GM18867 (cell line): ENCODE measurements around the gene MAPK8IP3.
"Not testable (repeated sequence)": the region's sequence is repeated elsewhere in the genome, so short reads cannot be mapped to it uniquely, and the experiment has no call there.

Experiments used
- ATAC-seq: cut with Tn5 transposase; IDR thresholded peaks from one replicate; pipeline ENCODE4 v1.9.1; 2021; ENCODE audit warnings: mild to moderate bottlenecking, moderate library complexity; ENCODE audit not compliant: unreplicated experiment

The MAPK8IP3 gene

DNA sequence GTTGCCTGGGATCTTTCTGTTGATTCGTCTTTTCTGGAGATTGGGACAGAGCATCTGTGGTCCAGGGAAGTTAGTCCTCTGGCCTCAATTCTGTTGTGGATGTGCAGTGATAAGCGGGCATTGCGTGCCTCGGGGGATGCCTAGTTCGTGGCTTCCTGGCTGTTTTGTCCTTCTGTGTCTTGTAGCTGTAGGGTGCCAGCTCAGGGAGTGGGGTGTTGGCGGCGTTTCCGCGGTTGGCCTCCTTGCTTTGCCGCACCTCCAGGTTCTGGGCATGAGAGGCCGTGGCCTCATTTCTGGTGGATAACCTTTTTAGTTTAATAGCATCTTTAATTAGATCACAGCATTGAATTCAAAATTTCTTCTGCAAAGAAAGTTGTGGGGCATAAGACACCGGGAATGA, 29.3 kb upstream of the MAPK8IP3 start:
- no peak for ATAC-seq

DNA sequence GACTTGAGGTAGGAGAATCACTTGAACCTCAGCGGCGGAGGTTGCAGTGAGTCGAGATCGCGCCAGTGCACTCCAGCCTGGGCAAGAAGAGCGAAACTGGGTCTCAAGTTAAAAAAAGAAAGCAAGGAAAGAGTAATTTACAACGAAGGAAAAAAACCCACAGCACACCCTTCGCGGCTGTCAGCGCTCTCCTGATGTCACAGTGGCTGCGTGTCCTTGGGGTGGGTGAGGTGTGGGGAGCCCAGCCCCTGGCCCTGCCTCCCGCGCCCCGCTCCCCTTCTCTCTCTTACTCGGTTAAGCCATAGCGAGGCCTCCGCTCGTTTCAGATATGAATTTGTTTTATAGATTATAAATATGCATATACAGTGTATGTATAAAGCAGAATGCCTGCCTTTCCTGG, 28.7 kb upstream of the MAPK8IP3 start:
- ATAC-seq, result no peak

DNA sequence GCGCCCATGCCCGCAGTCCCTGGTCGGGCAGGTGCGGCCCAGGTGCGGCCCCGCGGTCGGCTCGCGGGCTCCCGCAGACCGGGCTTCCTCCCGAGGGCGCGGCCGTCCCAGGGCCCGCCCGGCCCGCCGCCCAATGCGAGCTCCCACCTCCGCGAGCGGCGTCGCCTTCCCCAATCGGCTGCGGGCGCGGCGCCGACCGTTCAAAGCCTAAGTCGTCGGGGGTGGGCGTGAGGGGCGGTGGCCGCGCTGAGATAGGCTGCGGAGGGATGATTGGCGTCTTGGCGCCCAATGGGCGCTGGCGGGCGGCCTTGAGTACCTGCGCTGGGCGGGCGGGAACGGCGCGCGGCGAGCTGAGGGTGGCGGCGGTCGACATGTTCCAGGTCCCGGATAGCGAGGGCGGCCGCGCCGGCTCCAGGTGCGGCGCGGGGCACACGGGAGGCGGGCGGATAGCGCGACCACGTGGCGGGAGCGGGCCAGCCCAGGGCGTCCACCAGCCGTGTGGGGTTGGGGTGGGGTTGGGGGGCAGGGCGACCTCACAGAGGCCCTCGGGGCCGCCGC, 28.0 kb upstream of the MAPK8IP3 start, which contains the start of gene JPT2:
Gene JPT2, plus strand, starts transcription at position 338 of the 558 bp plus-strand sequence. Its CDS starts 34 bp downstream, at position 372.
- ATAC-seq, result peak; percentile 91

DNA sequence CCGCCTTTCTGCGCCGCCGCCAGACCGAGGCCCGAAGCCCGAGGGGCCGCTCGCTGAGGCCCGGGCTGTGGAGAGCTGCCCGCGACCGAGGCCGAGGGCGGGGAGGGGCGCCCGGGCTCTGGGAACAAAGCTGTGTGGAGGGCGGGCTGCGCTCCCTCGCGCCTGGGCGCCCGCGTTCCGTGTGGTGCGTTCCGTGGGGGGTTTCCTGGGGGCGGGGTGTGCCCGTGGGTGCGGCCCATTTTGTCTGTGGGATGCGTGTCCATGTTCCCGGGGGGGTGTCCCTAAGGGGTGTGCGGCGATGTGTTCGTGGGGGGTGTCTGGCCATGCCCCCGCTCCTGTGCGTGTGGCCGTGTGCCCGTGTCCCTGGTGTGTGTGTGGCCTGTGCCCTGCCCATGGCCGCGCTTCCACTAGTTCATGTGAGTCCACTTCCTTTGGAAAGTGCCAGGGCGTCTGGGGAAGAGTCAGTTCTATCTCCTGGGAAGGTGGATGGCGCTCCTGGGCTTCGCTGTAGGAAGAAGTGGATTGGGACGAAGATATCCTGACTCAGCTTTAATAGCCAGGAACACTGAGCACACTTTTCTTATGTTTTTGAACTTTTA, 27.4 kb upstream of the MAPK8IP3 start:
- ATAC-seq, result no peak

DNA sequence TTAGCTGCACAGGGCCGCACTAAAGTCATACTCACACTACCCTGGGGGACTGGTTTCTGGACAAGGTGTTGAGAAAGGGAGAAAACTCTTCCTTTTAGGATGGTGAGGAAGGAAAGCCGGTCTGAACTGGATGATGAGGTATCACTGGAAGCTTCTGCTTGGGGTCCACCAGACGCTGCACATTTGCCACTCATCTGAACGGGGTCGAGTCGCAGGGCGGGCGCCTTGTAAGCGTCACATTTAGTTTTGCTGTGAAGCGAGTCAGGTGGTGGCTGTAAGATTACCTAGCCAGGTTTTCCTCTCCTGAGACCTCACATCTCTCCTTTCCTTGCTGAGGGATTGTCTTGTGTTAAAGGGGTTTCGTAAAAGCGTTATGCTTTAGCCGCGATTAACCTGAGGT, 25.6 kb upstream of the MAPK8IP3 start:
- no peak for ATAC-seq

DNA sequence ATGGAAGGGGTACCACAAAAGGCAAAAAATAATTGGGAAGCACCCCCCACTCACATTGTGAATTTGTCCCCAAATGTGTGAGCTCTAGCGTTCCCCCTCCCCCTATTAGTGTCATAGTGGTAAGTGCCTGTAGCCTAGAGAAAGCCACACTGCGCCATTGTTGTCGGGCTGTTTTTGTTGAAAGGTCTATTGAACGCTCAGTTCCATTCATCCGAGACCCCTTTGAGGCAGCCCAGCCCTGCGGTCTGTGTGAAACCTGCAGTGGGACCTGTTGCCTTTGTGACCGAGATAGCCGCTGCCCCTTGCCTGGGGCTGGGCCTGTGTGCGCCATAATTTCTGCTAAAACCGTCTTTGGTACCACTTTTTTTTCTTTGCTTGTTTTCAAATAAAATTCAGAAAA, 25.0 kb upstream of the MAPK8IP3 start:
- no peak for ATAC-seq

DNA sequence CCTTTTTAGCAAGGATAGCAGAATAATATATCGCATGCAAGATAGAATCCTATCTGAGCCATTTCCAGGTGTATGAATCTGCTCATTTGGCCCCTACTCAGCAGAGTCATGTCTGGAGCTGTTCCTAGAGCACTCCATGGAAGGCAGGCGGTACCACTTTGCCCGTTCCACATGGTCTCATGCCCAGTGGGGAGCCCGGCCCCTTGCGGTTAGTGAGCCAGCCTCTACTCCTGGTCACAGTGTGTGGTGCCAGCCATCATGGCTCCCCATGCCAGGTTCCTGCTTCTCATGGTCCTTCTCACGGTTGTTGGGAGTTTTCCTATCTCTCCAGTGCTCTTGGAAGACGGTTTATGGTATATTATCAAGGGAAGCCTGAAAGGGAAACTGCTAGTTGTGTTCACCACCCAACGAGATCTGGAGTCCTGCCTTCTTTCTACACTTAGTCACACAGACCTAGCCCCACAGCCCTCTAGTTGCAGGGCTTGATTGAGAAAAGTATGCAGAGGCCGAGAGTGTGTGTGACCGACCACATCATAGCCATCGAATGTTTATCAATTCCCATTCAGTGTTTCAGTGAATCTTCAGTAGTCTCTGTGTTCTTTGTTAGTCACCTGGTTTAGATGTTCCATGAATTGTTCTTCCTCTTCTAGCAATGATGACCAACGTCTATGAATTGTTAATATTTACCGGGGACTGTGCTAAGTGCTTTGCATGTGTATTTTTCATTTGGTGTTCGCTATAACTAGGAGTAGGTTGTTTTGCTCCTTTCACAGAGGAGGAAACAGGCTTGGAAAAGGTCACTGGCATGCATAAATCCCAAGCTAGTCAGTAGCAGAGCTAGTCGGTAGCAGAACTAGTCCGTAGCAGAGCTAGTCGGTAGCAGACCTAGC, 18.3 kb upstream of the MAPK8IP3 start:
- ATAC-seq, result no peak

DNA sequence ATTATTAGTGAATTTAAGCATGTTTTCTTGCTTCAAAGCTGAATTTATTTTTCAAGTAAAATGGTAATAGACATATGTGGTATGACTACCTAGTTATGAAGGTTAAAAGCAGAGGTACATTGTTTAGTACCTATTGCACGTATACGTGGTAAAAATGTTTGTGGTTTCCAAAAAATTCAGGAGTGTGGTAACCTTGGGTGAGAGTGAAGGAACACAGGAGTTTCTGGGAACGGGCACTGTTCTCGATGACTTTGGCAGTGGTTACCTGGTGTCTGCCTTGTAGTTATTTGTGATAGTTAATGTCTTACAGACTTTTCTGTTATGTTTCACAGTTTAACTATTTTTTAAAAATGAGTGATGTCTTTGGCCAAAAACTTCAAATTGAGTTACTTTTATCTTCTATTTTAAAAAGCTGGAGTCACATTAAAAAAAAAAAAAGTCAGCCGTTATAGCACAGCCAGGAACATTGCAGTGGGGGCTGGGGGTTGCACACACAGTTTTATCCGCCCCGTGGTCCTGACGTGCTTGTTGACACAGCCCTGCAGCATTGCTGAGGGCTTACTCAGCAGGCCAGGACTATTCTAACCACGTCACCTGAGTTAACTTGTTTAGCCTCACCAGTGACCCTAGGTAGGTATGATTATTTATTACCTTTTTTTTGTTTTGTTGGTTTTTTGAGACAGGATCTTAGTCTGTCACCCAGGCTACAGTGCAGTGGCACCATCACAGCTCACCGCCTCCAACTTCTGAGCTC, 17.0 kb upstream of the MAPK8IP3 start:
- ATAC-seq, result no peak

DNA sequence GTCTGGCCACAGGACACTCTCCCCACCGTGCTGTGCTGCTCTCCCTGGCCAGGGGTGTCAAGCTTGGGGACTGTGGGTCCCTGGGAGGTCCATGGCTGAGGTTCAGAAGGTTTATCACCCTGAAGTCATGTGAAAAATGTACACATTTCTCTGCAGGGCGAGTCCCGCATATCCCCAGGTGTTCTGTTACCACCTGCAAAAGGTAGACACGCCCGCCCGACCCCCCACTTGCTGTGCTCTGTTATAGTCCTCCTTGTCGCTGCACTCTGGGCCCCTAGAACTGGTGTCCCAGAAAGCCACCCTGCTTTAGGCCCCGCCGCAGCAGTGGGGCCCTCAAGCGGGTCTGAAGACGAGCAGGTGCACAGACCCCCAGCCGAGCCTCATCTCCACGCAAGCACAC, 16.1 kb upstream of the MAPK8IP3 start:
- no peak for ATAC-seq

DNA sequence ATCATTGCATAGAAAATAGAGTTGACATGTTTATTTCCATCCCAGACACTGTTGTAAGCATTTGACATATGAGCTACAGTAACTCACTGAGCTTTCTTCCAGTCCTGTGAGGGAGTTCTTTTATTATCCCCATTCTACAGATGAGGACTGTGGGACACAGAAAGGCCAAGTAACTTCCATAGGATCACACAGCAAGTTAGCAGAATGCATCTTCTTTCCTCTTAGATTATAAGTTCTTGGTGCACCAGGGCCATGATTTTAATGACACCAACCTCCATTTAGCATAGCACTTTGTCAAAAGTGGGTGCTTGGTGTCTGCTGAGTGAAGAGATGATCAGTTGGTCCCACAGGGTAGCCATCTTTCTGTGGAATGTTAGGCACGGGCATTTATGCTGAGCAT, 15.2 kb upstream of the MAPK8IP3 start:
- ATAC-seq, result no peak

DNA sequence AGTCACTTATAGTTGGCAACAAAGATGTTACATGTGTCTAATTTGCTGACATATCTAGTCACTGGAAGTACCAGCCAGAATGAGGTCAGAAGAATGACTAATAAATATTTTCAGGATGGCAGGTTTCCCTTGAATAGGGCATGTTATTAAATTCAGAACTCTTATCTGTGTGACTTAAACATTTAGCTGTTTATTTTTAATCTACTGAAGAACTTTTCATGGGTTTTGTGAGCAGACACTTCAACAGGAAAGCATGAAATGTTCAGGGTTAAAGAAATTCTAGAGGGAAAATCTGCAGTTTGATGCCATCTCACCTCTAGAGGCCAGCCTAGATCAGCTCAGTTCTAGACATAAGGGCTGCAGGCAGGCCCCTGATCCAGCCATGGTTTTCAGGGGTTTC, 14.7 kb upstream of the MAPK8IP3 start:
- ATAC-seq, result no peak

DNA sequence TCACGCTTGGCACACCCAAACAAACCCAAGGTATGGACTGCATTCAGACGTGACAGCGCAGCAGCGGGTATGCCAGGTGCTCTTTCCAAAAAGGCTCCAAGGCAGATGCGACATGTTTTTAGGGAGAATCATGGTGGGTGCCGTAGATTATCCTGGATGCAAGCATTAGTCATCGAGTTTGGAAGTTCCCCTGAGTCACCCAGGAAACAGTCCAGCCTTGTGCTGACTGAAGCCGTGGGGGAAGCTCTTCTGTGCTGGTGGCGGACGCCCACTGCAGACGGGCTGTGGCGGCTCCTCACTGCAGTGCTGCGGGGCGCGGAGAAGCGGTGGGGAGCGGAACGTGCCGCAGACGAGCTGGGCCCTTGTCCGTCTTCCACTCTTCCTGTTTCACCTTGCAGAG, 14.0 kb upstream of the MAPK8IP3 start:
- ATAC-seq, result no peak

DNA sequence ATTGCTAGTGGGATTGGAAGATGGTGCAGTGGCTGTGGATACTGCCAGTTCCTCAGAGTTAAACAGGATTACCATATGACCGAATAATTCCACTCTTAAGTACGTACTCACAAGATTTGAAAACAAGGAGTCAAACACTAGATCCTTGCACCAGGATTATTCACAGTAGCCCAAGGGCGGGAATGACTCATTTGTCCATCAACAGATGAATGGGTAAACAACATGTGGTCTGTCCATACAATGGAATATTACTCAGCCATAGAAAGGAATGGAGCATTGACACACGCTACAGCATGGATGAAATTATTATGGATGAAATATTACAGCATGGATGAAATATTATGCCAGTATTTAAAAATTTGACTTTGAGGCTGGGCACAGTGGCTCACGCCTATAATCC, 9.1 kb upstream of the MAPK8IP3 start:
- no peak for ATAC-seq

DNA sequence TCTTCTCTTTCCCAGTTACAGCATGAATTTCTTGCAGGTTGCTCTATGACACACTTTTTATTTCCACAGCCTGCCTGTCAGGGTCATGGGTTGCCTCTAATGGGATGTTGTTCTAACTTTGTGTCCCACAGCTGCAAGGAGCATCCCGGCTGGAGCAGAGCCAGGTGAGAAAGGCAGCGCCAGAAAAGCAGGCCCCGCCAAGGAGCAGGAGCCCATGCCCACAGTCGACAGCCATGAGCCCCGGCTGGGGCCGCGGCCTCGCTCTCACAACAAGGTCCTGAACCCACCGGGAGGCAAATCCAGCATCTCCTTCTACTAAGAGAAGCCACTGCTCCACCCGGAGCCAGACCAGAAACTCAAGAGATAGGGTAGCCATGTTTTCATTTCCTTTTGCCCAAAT, 7.3 kb upstream of the MAPK8IP3 start:
- no peak for ATAC-seq

DNA sequence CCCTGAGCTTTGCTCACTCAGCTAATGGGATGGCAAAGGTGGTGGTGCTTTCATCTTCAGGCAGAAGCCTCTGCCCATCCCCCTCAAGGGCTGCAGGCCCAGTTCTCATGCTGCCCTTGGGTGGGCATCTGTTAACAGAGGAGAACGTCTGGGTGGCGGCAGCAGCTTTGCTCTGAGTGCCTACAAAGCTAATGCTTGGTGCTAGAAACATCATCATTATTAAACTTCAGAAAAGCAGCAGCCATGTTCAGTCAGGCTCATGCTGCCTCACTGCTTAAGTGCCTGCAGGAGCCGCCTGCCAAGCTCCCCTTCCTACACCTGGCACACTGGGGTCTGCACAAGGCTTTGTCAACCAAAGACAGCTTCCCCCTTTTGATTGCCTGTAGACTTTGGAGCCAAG, 5.7 kb upstream of the MAPK8IP3 start:
- ATAC-seq, result no peak

DNA sequence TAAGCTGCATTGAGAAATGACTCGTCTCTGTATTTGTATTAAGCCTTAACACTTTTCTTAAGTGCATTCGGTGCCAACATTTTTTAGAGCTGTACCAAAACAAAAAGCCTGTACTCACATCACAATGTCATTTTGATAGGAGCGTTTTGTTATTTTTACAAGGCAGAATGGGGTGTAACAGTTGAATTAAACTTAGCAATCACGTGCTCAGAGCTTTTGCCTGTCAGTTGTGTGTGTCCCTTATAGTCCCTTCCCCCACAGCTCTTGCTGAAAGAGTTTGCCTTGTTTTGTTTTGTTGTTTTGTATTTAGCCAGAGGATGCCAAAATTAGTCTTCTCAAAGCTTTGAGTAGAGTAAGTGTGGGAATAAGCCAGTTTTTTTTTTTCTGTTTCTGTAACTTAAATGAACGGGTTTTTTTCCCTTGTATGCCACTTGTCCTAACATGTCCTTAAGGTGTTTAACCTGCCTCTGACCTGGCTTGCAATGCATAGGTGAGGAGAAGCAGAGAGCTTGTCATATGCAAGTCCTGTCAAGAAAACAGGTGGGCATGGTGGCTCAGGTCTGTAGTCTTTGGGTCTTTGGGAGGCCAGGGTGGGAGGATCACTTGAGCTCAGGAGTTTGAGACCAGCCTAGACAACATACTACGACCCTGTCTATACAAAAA, 4.6 kb upstream of the MAPK8IP3 start:
- no peak for ATAC-seq

DNA sequence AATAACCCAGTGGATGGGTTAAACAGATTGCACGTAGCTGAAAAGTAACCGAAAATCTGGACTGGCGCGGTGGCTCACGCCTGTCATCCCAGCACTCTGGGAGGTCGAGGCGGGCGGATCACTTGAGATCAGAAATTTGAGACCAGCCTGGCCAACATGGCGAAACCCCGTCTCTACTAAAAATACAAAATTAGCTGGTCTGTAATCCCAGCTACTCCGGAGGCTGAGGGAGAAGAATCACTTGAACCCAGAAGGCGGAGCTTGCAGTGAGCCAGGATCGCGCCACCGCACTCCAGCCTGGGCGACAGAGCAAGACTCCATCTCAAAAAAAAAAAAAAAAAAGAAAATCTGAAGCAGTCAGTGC, 689 bp upstream of the MAPK8IP3 start:
- ATAC-seq, result not testable (repeated sequence)

DNA sequence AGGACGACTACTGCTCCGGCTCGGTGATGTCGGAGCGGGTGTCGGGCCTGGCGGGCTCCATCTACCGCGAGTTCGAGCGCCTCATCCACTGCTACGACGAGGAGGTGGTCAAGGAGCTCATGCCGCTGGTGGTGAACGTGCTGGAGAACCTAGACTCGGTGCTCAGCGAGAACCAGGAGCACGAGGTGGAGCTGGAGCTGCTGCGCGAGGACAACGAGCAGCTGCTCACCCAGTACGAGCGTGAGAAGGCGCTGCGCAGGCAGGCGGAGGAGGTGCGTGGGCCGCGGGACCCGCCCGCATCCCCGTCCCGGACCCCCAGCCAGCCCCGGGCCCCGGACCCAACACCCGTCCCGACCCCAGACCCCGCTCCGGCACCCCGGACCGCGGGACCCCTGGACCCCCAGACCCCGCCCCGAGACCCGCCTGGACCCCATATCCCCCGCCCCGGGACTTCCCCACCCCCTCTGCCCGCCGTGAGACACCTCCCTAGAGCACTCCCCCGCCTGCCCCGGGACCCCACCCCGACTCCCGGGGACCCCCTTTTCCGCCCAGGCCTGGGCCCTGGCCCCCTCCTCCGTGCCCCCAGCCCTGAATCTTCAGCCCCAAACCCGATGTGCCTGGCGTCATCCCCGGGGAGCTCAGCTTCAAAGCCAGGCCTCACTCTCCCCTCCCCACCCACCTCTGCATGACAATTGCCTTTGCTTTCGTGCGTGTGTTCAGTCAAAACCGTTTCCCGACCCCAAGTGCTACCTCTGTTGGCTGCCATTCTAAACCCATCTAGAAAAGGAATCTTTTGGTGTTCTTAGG, 594 bp downstream of the MAPK8IP3 start:
- peak; percentile 18 for ATAC-seq

DNA sequence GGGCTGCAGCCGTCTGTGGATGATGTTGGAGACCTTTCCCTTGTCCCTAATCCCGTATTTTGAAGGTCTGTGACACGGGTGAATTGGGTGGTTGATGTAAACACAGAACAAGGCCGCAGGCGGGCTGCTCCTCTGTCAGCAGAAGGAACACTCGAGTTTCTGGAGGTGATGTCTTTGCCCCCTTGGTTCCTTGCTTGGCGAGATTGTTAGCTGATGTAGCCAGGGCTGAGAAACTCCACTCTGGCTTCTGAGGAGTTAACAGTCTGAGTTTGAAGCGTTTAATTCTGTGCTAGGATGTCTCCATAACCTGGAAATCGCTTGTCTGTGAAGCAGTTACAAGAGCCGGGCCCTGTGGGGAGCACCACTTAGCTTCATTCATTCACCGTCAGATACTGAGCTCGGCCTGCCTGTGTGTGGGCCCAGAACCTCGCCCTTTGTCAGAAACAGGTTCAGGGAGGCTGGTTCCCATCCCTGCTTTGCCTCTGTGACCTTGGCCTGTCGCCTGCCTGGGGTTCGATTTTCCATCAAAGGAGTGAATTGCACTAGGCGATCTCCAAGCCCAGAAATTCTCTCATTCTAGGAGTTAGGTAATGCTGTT, 1.3 kb downstream of the MAPK8IP3 start:
- no peak for ATAC-seq
